Stimulated activated naive CD8-positive, alpha-beta T cell treated with anti-CD3 and anti-CD28 coated beads, Interleukin-15, Interleukin-2, amounts not matched to agents 100 ng/mL and 50 ng/mL, for 24 hours (primary cell): Measurements from ENCODE around the gene TTC38.
A peak's percentile ranks its signal among the peaks of the same experiment; 100 is the strongest.

ENCODE experiments used
- H3K27ac Mint-ChIP-seq: one replicate; pipeline ENCODE4 v1.8.0; 2021; ENCODE audit warnings: mild to moderate bottlenecking, mixed read lengths
- H3K27me3 Mint-ChIP-seq: one replicate; pipeline ENCODE4 v1.8.0; 2021; ENCODE audit warnings: mixed read lengths
- H3K36me3 Mint-ChIP-seq: one replicate; pipeline ENCODE4 v1.8.0; 2021; ENCODE audit warnings: low read depth, mixed read lengths
- H3K4me1 Mint-ChIP-seq: one replicate; pipeline ENCODE4 v1.8.0; 2021; ENCODE audit warnings: low read depth, mixed read lengths
- H3K4me3 Mint-ChIP-seq: one replicate; pipeline ENCODE4 v1.8.0; 2021; ENCODE audit warnings: mild to moderate bottlenecking, mixed read lengths
- H3K9me3 Mint-ChIP-seq: one replicate; pipeline ENCODE4 v1.8.0; 2021; ENCODE audit warnings: mixed read lengths

Gene TTC38

GRCh38 chr22:46267431-46268279 is at the start of gene TTC38:
TSS of gene TTC38 (plus strand) at chr22:46268008. CDS start at chr22:46268040, 32 bp downstream.
- no peak within 1 kb of the TSS for H3K27ac Mint-ChIP-seq
- no peaks in the 10 kb centered on the region for H3K36me3 Mint-ChIP-seq
- H3K4me1 Mint-ChIP-seq: peaks cover 11% of the 10 kb centered on the region
- peaks cover 26% of the 10 kb centered on the region for H3K27me3 Mint-ChIP-seq
- H3K9me3 Mint-ChIP-seq: peaks cover 5% of the 10 kb centered on the region
- peak within 1 kb of the TSS; percentile 82 for H3K4me3 Mint-ChIP-seq

DNA sequence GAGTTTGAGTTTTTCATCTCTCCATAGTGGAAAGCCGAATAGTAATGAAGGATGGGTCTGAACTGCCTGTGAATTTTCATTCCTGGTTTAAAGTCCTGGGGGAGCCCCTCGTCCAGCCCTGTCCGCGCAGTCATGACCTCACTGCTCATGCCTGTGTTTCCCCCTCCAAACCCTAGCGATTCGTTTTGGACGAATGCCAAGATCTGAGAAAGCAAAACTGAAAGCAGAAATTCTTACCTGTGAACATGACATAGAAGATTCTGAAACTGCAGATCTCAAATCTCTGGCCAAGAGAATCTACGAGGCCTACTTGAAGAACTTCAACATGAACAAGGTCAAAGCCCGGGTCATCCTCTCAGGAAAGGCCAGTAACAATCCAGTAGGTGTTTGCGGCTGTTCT is 48.2 kb upstream of the TTC38 start:
- peaks cover 33% of the 10 kb centered on the region for H3K36me3 Mint-ChIP-seq
- no peaks in the 10 kb centered on the region for H3K27me3 Mint-ChIP-seq
- no peaks in the 10 kb centered on the region for H3K9me3 Mint-ChIP-seq
- H3K27ac Mint-ChIP-seq: no peak overlapping the region
- no peak overlapping the region for H3K4me3 Mint-ChIP-seq
- peaks cover 16% of the 10 kb centered on the region for H3K4me1 Mint-ChIP-seq

DNA sequence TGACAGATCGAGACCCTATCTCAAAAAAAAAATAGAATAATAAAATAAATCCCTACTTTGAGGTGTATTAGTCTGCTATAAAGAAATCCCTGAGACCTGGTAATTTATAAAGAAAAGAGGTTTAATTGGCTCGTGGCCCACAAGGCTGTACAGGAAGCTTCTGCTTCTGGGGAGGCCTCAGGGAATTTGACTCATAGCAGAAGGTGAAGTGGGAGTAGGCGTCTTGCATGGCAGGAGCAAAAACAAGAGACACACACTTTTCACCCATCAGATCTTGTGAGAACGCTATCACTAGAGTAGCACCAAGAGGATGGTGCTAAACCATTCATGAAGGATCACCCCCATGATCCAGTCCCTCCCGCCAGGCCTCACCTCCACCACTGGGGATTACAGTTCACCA is 46.9 kb upstream of the TTC38 start:
- no peaks in the 10 kb centered on the region for H3K9me3 Mint-ChIP-seq
- no peaks in the 10 kb centered on the region for H3K27me3 Mint-ChIP-seq
- peaks cover 16% of the 10 kb centered on the region for H3K4me1 Mint-ChIP-seq
- H3K36me3 Mint-ChIP-seq: peaks cover 33% of the 10 kb centered on the region
- H3K4me3 Mint-ChIP-seq: no peak overlapping the region
- H3K27ac Mint-ChIP-seq: peak overlapping the region; percentile 45

- Mint-ChIP-seq H3K27ac (no peak overlapping the region), H3K4me1 (peaks cover 16% of the 10 kb centered on the region), H3K36me3 (peaks cover 18% of the 10 kb centered on the region), H3K4me3 (no peak overlapping the region), H3K9me3 (no peaks in the 10 kb centered on the region), H3K27me3 (no peaks in the 10 kb centered on the region)
Measured at GRCh38 chr22:46224044-46224897, 43.5 kb upstream of the TTC38 start.

GRCh38 chr22:46224898-46225290 is 42.9 kb upstream of the TTC38 start:
- Mint-ChIP-seq H3K27me3 (no peaks in the 10 kb centered on the region), H3K36me3 (peaks cover 14% of the 10 kb centered on the region)

DNA sequence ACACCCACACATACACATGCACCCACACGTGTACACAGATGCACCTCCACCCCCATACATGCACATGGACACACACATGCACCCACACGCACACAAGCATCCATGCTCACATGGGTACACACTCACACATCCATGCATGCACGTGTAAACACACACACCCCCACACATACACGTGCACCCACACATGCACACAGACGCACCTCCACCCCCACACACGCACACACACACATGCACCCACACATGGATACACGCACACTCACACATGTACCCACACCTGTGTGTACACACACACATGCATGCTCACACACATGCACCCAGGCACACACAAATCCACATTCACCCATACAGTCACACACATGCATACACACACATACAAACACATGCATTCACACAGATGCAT is 42.2 kb upstream of the TTC38 start:
- peaks cover 14% of the 10 kb centered on the region for H3K36me3 Mint-ChIP-seq
- H3K4me1 Mint-ChIP-seq: peaks cover 8% of the 10 kb centered on the region
- no peaks in the 10 kb centered on the region for H3K27me3 Mint-ChIP-seq
- H3K9me3 Mint-ChIP-seq: no peaks in the 10 kb centered on the region
- no peak overlapping the region for H3K27ac Mint-ChIP-seq
- no peak overlapping the region for H3K4me3 Mint-ChIP-seq

More at GRCh38 chr22:46224898-46225290, 42.9 kb upstream of the TTC38 start:
- H3K9me3 Mint-ChIP-seq: no peaks in the 10 kb centered on the region
- H3K4me3 Mint-ChIP-seq: no peak overlapping the region
- H3K4me1 Mint-ChIP-seq: peaks cover 9% of the 10 kb centered on the region
- H3K27ac Mint-ChIP-seq: no peak overlapping the region

GRCh38 chr22:46226577-46226976 is 41.2 kb upstream of the TTC38 start:
- no peaks in the 10 kb centered on the region for H3K9me3 Mint-ChIP-seq
- no peak overlapping the region for H3K27ac Mint-ChIP-seq
- no peaks in the 10 kb centered on the region for H3K27me3 Mint-ChIP-seq
- H3K36me3 Mint-ChIP-seq: peaks cover 8% of the 10 kb centered on the region
- H3K4me1 Mint-ChIP-seq: no peaks in the 10 kb centered on the region
- H3K4me3 Mint-ChIP-seq: no peak overlapping the region

- no peaks in the 10 kb centered on the region for H3K27me3 Mint-ChIP-seq
- no peaks in the 10 kb centered on the region for H3K9me3 Mint-ChIP-seq
- H3K36me3 Mint-ChIP-seq: peaks cover 5% of the 10 kb centered on the region
- H3K4me1 Mint-ChIP-seq: peaks cover 3% of the 10 kb centered on the region
- no peak overlapping the region for H3K4me3 Mint-ChIP-seq
- H3K27ac Mint-ChIP-seq: no peak overlapping the region
Measured at GRCh38 chr22:46229701-46230100, 38.1 kb upstream of the TTC38 start.

DNA sequence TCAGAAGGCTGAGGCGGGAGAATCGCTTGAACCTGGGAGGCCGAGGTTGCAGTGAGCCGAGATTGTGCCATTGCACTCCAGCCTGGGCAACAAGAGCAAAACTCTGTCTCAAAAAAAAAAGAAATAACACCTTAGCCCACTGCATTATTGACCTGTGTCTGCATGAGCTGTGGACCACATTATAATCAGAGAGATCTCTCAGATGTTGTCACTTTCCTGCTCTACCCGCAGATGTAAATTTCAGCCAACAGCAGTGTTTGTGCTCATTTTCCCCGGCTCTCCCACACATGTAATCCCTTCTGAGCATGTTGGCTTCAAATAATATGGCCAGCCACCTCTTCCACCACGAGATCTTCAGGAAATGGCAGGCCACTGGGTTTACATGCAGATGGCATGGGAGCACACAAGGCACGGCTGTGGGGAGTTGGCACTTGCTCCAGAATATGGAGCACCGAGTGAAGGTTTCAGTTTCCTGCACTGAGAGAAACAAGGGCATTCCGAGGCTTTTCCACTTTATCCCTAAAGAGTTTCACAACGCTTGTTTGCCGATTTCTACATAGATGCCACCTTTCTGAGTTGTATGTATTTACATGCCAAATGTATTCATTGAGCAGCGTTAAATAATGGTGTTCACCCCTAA is 37.4 kb upstream of the TTC38 start:
- H3K4me1 Mint-ChIP-seq: peaks cover 3% of the 10 kb centered on the region
- no peaks in the 10 kb centered on the region for H3K27me3 Mint-ChIP-seq
- no peak overlapping the region for H3K4me3 Mint-ChIP-seq
- H3K9me3 Mint-ChIP-seq: no peaks in the 10 kb centered on the region
- H3K27ac Mint-ChIP-seq: no peak overlapping the region
- peaks cover 9% of the 10 kb centered on the region for H3K36me3 Mint-ChIP-seq

- Mint-ChIP-seq H3K27ac (no peak overlapping the region), H3K4me3 (no peak overlapping the region), H3K36me3 (peaks cover 5% of the 10 kb centered on the region), H3K27me3 (no peaks in the 10 kb centered on the region), H3K9me3 (no peaks in the 10 kb centered on the region), H3K4me1 (peaks cover 3% of the 10 kb centered on the region)
Measured at GRCh38 chr22:46233231-46233630, 34.6 kb upstream of the TTC38 start.

DNA sequence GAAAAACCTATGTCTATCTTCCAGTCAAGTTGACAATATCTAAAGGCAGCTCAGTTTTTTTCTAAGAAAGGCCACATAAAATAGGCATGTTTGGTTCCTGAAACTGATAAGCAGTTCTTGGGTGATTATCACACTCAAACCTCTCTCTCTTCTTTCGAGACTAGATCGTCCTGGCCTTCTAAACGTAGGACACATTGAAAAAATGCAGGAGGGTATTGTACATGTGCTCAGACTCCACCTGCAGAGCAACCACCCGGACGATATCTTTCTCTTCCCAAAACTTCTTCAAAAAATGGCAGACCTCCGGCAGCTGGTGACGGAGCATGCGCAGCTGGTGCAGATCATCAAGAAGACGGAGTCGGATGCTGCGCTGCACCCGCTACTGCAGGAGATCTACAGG is 32.8 kb upstream of the TTC38 start:
- no peak overlapping the region for H3K27ac Mint-ChIP-seq
- H3K4me1 Mint-ChIP-seq: peaks cover 13% of the 10 kb centered on the region

DNA sequence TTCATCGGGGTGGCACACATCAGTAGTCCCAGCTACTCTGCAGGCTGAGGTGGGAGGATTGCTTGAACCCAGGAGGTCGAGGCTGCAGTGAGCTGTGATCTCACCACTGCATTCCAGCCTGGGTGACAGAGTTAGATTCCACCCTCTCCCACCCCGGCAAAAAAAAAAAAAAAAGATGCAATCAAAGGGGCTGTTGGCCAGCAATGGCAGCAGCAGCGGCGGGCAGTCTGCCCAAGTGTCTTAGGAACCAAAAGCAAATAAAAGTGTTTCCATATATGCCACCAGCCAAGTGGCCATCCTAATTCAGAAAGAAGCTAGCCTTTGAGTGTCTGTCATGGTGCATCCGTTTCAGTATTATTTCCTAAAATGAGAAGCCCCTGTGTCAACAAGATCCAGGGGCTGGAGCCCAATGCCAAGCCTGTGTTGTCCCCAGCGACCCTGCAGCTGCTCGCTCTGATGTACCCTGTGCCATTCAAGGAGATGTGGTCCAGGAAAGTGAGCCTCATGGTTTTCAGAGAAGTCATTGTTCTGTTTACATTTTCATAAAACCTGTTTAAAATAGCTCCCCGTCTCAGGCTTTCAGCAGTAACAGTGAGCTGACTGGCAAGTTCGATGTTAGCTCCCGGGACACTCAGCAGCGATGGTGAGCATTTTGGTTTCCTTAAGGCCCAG is 30.2 kb upstream of the TTC38 start:
- H3K27me3 Mint-ChIP-seq: no peaks in the 10 kb centered on the region
- H3K9me3 Mint-ChIP-seq: no peaks in the 10 kb centered on the region
- peaks cover 24% of the 10 kb centered on the region for H3K4me1 Mint-ChIP-seq
- peaks cover 5% of the 10 kb centered on the region for H3K36me3 Mint-ChIP-seq
- H3K27ac Mint-ChIP-seq: no peak overlapping the region
- H3K4me3 Mint-ChIP-seq: no peak overlapping the region

More for the DNA sequence above, 32.8 kb upstream of the TTC38 start:
- Mint-ChIP-seq H3K9me3 (no peaks in the 10 kb centered on the region), H3K36me3 (peaks cover 5% of the 10 kb centered on the region), H3K27me3 (no peaks in the 10 kb centered on the region), H3K4me3 (no peak overlapping the region)

DNA sequence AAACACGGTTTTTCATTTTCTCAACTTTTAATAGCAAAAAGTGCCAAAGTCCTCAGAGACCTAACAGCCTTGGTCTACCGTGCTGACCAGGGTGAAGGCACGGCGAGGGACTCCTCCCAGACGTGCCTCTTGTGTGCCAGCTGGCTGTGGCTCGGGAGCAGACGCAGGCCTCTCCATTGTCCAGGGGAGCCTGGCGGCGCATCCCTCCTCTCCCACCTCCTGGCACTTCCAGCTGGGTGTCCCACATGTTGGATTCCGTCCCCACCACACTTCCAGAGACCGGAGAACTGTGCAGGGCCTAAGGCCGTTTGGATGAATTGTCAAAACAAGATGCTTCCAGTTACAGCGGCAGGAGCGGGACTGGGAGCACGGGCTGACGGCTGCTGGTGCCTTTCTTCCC is 29.3 kb upstream of the TTC38 start:
- H3K4me1 Mint-ChIP-seq: peaks cover 22% of the 10 kb centered on the region
- H3K27me3 Mint-ChIP-seq: no peaks in the 10 kb centered on the region
- H3K9me3 Mint-ChIP-seq: no peaks in the 10 kb centered on the region
- H3K27ac Mint-ChIP-seq: no peak overlapping the region
- peaks cover 5% of the 10 kb centered on the region for H3K36me3 Mint-ChIP-seq
- no peak overlapping the region for H3K4me3 Mint-ChIP-seq

DNA sequence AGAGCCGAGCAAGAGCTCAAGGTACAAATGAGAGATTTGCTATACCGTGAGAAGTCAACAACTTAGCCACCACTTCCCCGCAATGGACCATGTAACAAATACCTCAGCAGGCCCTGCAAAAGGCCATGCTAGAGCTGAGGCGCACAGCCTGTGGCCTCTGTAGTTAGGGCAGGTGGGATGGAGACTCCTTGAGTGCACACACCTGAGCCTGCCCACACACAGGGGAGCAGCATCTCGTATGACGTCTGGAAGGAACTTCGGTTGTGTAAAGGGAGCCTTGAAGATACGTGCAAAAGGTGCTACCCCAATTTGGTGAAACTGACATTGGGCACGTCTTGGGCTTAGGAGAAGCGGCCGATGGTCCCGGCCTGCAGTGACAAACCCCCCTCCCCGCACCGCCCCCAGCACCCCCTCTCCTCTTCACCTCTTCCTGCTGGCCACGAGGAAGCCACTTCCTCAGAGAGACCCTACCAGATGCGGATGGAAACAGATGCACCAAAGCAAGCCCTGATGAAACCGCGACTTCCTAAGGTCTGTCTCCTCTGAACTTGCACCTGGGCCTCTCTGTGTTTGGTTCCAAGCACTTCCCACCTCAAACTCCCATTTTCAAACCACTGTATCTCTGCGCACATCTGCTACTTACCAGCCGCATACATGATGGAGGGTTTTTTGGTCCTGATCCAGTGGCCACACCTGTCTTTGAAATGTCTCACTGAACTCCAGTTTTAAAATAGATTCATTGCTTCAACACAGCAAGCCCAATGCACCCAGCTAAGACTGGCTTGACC is 28.4 kb upstream of the TTC38 start:
- peak overlapping the region; percentile 63 for H3K27ac Mint-ChIP-seq
- no peaks in the 10 kb centered on the region for H3K9me3 Mint-ChIP-seq
- no peaks in the 10 kb centered on the region for H3K27me3 Mint-ChIP-seq
- H3K4me3 Mint-ChIP-seq: no peak overlapping the region
- peaks cover 10% of the 10 kb centered on the region for H3K36me3 Mint-ChIP-seq
- peaks cover 22% of the 10 kb centered on the region for H3K4me1 Mint-ChIP-seq
